Karpas-422 (cell line): ENCODE data around the gene CMKLR1. TPM values are rescaled to one million over a fixed set of nuclear protein-coding genes. Genes with fewer than 3 reads are reported as not detected.

ENCODE experiments used
- DNase-seq: peaks from one replicate; pipeline ENCODE4 v3.0.0-alpha.2; 2015
- H2AFZ ChIP-seq: fragments of 200-600 bp; sonication (generic); 2 replicates; pipeline ENCODE4 v1.6.1; 2014; ENCODE audit warnings: antibody characterized with exemption, low read length, mixed read lengths
- H3K27ac ChIP-seq: fragments of 200-600 bp; sonication (generic); 2 replicates; pipeline ENCODE4 v1.5.1; 2014; ENCODE audit warnings: mild to moderate bottlenecking, low read length, moderate library complexity
- H3K27me3 ChIP-seq: fragments of 200-600 bp; sonication (generic); 2 replicates; pipeline ENCODE4 v1.6.1; 2014; ENCODE audit warnings: low read length, mixed read lengths
- H3K36me3 ChIP-seq: fragments of 200-600 bp; sonication (generic); 2 replicates; pipeline ENCODE4 v1.6.1; 2014; ENCODE audit warnings: low read length, mixed read lengths; ENCODE audit not compliant: insufficient read depth
- H3K4me1 ChIP-seq: fragments of 200-600 bp; sonication (generic); 2 replicates; pipeline ENCODE4 v1.6.1; 2014; ENCODE audit warnings: mild to moderate bottlenecking, low read length, mixed read lengths
- H3K4me2 ChIP-seq: fragments of 200-600 bp; sonication (generic); 2 replicates; pipeline ENCODE4 v1.6.1; 2014; ENCODE audit warnings: low read length, low read depth, mild to moderate bottlenecking; ENCODE audit not compliant: poor library complexity, severe bottlenecking
- H3K4me3 ChIP-seq: fragments of 200-600 bp; sonication (generic); 2 replicates; pipeline ENCODE4 v1.5.1; 2014; ENCODE audit warnings: mild to moderate bottlenecking, antibody characterized with exemption, low read length, mixed read lengths
- H3K79me2 ChIP-seq: fragments of 200-600 bp; sonication (generic); 2 replicates; pipeline ENCODE4 v1.6.1; 2014; ENCODE audit warnings: mild to moderate bottlenecking, low read length, mixed read lengths
- H3K9ac ChIP-seq: fragments of 200-600 bp; sonication (generic); 2 replicates; pipeline ENCODE4 v1.6.0; 2014; ENCODE audit warnings: low read length
- H3K9me2 ChIP-seq: fragments of 200-600 bp; sonication (generic), shearing (Covaris generic); replicated peaks from 2 replicates; pipeline ENCODE4 v1.6.0; 2014; ENCODE audit warnings: mild to moderate bottlenecking, low read length, moderate library complexity; ENCODE audit not compliant: insufficient read depth
- H3K9me3 ChIP-seq: fragments of 300-700, 200-600 bp; sonication (generic); 2 replicates; pipeline ENCODE4 v1.6.1; 2014; ENCODE audit warnings: low read length, mixed read lengths
- H4K20me1 ChIP-seq: fragments of 200-600 bp; sonication (generic); 2 replicates; pipeline ENCODE4 v1.6.1; 2014; ENCODE audit warnings: mild to moderate bottlenecking, antibody characterized with exemption, low read length, low read depth; ENCODE audit not compliant: insufficient read depth
- total RNA-seq: library from RNA; depleted of rRNA; stranded (reverse); fragments of >200 nt; shearing (Covaris generic); gene quantifications from 2 replicates; pipeline ENCODE4 v1.2.3, GENCODE V29; 2014; ENCODE audit warnings: low replicate concordance

The CMKLR1 gene
- total RNA-seq, 1 experiment from 2014 or later, result not detected

- Histone ChIP-seq H3K9me2 (no peaks in the 10 kb centered on the region), H3K4me2 (no peak overlapping the region), H3K27me3 (no peaks in the 10 kb centered on the region), H3K27ac (no peak overlapping the region), H2AFZ (no peak overlapping the region), H4K20me1 (no peaks in the 10 kb centered on the region), H3K9me3 (no peaks in the 10 kb centered on the region), H3K9ac (no peak overlapping the region), H3K4me3 (no peak overlapping the region), H3K4me1 (no peaks in the 10 kb centered on the region), H3K36me3 (no peaks in the 10 kb centered on the region), H3K79me2 (no peaks in the 10 kb centered on the region)
- DNase-seq, result no peak
Measured at GRCh38 chr12:108357834-108358579, 18.9 kb upstream of the CMKLR1 start.

- H3K4me1 ChIP-seq, result no peaks in the 10 kb centered on the region
- no peaks in the 10 kb centered on the region for H3K9me2 ChIP-seq
- H3K9me3 ChIP-seq, result no peaks in the 10 kb centered on the region
- H3K27me3 ChIP-seq, result no peaks in the 10 kb centered on the region
- H3K27ac ChIP-seq, result no peak overlapping the region
- H4K20me1 ChIP-seq, result no peaks in the 10 kb centered on the region
- no peak overlapping the region for H2AFZ ChIP-seq
- no peak for DNase-seq
- H3K79me2 ChIP-seq, result no peaks in the 10 kb centered on the region
- no peaks in the 10 kb centered on the region for H3K36me3 ChIP-seq
- H3K9ac ChIP-seq, result no peak overlapping the region
- H3K4me2 ChIP-seq, result no peak overlapping the region
- H3K4me3 ChIP-seq, result no peak overlapping the region
Measured at GRCh38 chr12:108356835-108357806, 18.0 kb upstream of the CMKLR1 start.

- no peaks in the 10 kb centered on the region for H3K36me3 ChIP-seq
- no peaks in the 10 kb centered on the region for H3K4me1 ChIP-seq
- H3K9me2 ChIP-seq, result no peaks in the 10 kb centered on the region
- H3K27ac ChIP-seq, result no peak overlapping the region
- H3K9ac ChIP-seq, result no peak overlapping the region
- H3K4me3 ChIP-seq, result no peak overlapping the region
- H3K4me2 ChIP-seq, result no peak overlapping the region
- no peak overlapping the region for H2AFZ ChIP-seq
- no peaks in the 10 kb centered on the region for H4K20me1 ChIP-seq
- H3K27me3 ChIP-seq, result no peaks in the 10 kb centered on the region
- no peaks in the 10 kb centered on the region for H3K9me3 ChIP-seq
- no peaks in the 10 kb centered on the region for H3K79me2 ChIP-seq
- no peak for DNase-seq
Measured at GRCh38 chr12:108355069-108355468, 16.0 kb upstream of the CMKLR1 start.

GRCh38 chr12:108352591-108352990, 13.5 kb upstream of the CMKLR1 start:
- Histone ChIP-seq H3K36me3 (no peaks in the 10 kb centered on the region), H3K79me2 (no peaks in the 10 kb centered on the region), H2AFZ (no peak overlapping the region), H3K4me1 (no peaks in the 10 kb centered on the region), H3K9me2 (no peaks in the 10 kb centered on the region), H3K4me3 (no peak overlapping the region), H4K20me1 (no peaks in the 10 kb centered on the region), H3K9me3 (no peaks in the 10 kb centered on the region), H3K4me2 (no peak overlapping the region), H3K9ac (no peak overlapping the region), H3K27ac (no peak overlapping the region), H3K27me3 (no peaks in the 10 kb centered on the region)
- DNase-seq, result no peak

- Histone ChIP-seq H3K4me1 (no peaks in the 10 kb centered on the region), H4K20me1 (no peaks in the 10 kb centered on the region), H3K79me2 (no peaks in the 10 kb centered on the region), H3K36me3 (no peaks in the 10 kb centered on the region), H2AFZ (no peak overlapping the region), H3K4me3 (no peak overlapping the region), H3K9ac (no peak overlapping the region), H3K9me3 (no peaks in the 10 kb centered on the region), H3K27ac (no peak overlapping the region), H3K27me3 (no peaks in the 10 kb centered on the region), H3K4me2 (no peak overlapping the region), H3K9me2 (no peaks in the 10 kb centered on the region)
- no peak for DNase-seq
Measured at GRCh38 chr12:108350511-108350910, 11.4 kb upstream of the CMKLR1 start.

GRCh38 chr12:108349278-108349688, 10.2 kb upstream of the CMKLR1 start:
- no peak for DNase-seq
- Histone ChIP-seq H3K36me3 (no peaks in the 10 kb centered on the region), H3K4me1 (no peaks in the 10 kb centered on the region), H3K79me2 (no peaks in the 10 kb centered on the region), H3K4me3 (no peak overlapping the region), H3K9me3 (no peaks in the 10 kb centered on the region), H4K20me1 (no peaks in the 10 kb centered on the region), H3K27ac (no peak overlapping the region), H3K9me2 (no peaks in the 10 kb centered on the region), H3K9ac (no peak overlapping the region), H2AFZ (no peak overlapping the region), H3K4me2 (no peak overlapping the region), H3K27me3 (no peaks in the 10 kb centered on the region)

- Histone ChIP-seq H3K27ac (no peak overlapping the region), H3K4me1 (no peaks in the 10 kb centered on the region), H3K9me2 (no peaks in the 10 kb centered on the region), H3K36me3 (no peaks in the 10 kb centered on the region), H3K4me2 (no peak overlapping the region), H4K20me1 (no peaks in the 10 kb centered on the region), H3K27me3 (no peaks in the 10 kb centered on the region), H3K9ac (no peak overlapping the region), H3K4me3 (no peak overlapping the region), H3K79me2 (no peaks in the 10 kb centered on the region), H2AFZ (no peak overlapping the region), H3K9me3 (no peaks in the 10 kb centered on the region)
- DNase-seq, result no peak
Measured at GRCh38 chr12:108348842-108349241, 9.7 kb upstream of the CMKLR1 start.
